Prostate gland (tissue), 2 donors: ENCODE measurements around the gene QRICH2.

Experiments used
- POLR2A ChIP-seq: fragments of 450-650 bp; IDR thresholded peaks from one replicate; pipeline ENCODE4 v1.6.1; 2016; ENCODE audit warnings: antibody characterized with exemption, mild to moderate bottlenecking
- POLR2AphosphoS5 ChIP-seq: sonication (generic); formaldehyde crosslinking; IDR thresholded peaks from one replicate; pipeline ENCODE4 v1.6.1; 2017; ENCODE audit warnings: antibody characterized with exemption
- TF ChIP-seq, protein P1 (sequence below), 4 experiments: fragments of 200-600 bp in 2 of 4; fragments of 450-650 bp in 2 of 4; sonication (generic) in 2 of 4; IDR thresholded peaks; 1 replicate in 3 of 4; 2 replicates in 1 of 4; pipeline ENCODE4 v1.5.1; 2016 to 2019; ENCODE audit warnings: antibody characterized with exemption in 4 of 4, mild to moderate bottlenecking in 2 of 4, moderate library complexity in 2 of 4

DNA sequence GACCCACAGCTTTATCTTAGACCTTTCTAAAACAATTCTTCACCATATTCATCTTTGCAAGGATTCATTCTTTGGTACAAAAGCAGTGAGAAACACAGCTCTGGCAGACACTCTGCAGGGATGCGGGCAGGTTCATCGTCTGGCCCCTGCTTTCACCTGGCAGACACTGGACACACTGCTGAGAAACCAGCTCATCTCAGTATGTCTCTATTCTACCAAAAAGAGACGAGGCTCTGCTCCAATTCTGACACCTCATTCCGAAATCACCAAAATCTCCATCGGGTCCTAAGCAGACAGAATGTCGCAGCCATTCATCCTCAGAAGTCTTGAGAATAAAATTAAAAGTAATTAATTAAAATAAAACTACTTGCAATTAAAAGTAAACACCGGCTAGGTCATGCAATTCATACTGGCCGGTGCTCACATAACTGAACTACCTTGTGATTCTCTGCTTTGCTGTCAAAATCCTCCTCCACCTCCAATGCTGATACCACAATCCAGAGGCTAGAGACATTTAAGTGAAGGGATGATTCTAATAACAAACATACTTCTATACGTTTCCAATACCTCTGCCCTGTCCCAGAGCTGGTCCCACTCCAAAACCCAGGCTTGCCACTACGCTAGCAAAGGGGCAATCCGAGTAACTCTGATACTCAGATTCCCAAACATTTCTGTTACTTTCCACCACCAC, 69.1 kb downstream of the QRICH2 start:
- no peak for TF ChIP-seq POLR2A
- TF ChIP-seq POLR2AphosphoS5 = no peak
- TF ChIP-seq, protein P1, sequence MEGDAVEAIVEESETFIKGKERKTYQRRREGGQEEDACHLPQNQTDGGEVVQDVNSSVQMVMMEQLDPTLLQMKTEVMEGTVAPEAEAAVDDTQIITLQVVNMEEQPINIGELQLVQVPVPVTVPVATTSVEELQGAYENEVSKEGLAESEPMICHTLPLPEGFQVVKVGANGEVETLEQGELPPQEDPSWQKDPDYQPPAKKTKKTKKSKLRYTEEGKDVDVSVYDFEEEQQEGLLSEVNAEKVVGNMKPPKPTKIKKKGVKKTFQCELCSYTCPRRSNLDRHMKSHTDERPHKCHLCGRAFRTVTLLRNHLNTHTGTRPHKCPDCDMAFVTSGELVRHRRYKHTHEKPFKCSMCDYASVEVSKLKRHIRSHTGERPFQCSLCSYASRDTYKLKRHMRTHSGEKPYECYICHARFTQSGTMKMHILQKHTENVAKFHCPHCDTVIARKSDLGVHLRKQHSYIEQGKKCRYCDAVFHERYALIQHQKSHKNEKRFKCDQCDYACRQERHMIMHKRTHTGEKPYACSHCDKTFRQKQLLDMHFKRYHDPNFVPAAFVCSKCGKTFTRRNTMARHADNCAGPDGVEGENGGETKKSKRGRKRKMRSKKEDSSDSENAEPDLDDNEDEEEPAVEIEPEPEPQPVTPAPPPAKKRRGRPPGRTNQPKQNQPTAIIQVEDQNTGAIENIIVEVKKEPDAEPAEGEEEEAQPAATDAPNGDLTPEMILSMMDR (IDR thresholded peaks at IDR 0.05) = no peak
